GM12892 (cell line): Measurements from ENCODE around the gene MCCC1.
"Not testable (repeated sequence)": the region's sequence is repeated elsewhere in the genome, so short reads cannot be mapped to it uniquely, and the experiment has no call there.

Source experiments
- DNase-seq: peaks from one replicate; pipeline ENCODE4 v3.0.0; 2011; ENCODE audit not compliant: insufficient read length
- FAIRE-seq: peaks from 2 replicates; lab custom pipeline; 2011; peaks lifted over from hg19 to GRCh38; lab: Jason Lieb, UNC
- POLR2A ChIP-seq: IDR thresholded peaks from 2 replicates; pipeline ENCODE4 v1.6.1; 2011; ENCODE audit warnings: low read depth, low read length, control low read depth
- POLR2AphosphoS5 ChIP-seq: IDR thresholded peaks from 2 replicates; pipeline ENCODE4 v1.6.1; 2011; ENCODE audit warnings: low read depth, low read length, control low read depth
- TAF1 ChIP-seq: IDR thresholded peaks from 2 replicates; pipeline ENCODE4 v1.6.1; 2011; ENCODE audit warnings: low read depth, mild to moderate bottlenecking, control low read depth, low read length, borderline replicate concordance

Gene MCCC1

DNA sequence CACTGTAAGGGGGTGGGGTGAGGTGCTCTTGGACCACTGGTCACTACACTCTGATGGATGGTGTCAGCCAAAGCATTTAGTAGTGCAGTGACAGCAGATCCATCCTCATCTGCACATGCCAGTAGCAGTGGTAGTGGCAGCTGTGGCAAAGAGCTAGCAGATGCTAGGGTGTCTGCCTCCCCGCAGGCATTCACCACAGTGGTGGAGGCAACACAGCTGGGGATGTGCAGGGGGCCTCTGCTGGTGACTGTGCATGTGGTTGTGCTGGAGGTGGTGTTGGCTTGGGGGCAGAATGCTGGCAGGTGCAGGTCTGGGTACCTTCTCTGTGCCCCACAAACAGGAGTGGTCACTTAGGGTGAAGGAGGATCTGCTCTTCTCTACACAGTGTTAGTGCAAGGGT is 99.5 kb downstream of the MCCC1 start:
- TF ChIP-seq TAF1 (no peak), POLR2AphosphoS5 (no peak), POLR2A (no peak)
- no peak for FAIRE-seq
- DNase-seq = no peak

DNA sequence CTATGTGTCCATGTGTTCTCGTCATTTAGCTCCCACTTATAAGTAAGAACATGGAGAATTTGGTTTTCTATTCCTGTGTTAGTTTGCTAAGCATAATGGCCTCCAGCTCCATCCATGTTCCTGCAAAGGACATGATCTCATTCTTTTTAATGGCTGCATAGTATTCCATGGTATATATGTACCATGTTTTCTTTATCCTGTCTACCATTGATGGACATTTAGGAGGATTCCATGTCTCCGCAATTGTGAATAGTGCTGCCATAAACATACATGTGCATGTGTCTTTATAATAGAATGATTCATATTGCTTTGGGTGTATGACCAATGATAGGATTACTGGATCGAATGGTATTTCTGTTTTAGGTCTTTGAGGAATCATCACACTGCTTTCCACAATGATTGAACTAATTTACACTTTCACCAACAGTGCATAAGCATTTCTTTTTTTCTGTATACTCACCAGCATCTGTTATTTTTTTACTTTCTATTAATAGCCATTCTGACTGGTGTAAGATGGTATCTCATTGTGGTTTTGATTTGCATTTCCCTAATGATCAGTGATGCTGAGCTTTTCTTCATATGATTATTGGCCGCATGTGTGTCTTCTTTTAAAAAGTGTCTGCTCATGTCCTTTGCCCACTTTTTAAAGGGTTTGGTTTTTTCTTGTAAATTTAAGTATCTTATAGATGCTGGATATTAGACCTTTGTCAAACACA is 105.7 kb downstream of the MCCC1 start:
- not testable (repeated sequence) for DNase-seq, FAIRE-seq

DNA sequence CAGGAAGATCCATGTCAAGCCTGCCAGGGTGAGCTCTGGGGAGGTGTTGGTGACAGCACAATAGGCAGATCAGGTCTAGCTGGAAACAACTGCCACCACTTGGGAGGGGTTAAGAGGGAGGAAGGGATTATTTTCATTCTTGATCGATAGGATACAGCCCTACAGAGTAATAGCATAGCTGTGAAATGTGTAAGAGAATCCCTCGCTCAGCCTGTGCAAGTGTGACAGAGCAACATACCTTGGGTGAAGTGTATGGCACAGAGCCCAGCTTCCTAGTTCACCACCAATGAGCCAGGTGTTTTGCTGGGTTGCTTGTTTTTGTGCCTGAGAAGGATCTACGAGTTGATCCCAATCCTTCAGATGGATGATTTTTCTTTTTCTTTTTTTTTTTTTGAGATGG is 109.7 kb downstream of the MCCC1 start:
- FAIRE-seq (no peak), DNase-seq (no peak)
- TF ChIP-seq TAF1 (no peak), POLR2A (no peak), POLR2AphosphoS5 (no peak)

DNA sequence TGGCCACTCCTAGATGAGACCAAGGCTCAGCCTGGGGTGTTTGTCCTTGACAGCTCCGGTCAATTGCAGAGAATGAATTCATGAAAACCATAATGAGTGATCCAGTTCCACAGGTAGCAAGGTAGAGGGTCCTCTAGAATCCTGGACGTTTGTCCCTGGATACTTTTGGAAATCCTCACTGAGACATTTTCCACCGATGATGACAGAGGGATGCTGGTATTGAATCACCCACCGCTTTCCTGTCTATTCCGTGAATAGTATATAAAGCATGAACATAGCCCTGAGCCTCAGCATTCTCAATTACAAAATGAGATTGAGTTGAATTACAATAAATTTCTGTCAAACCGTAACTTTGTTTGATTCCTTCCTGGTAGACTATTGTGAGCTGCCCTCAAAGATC is 113.3 kb downstream of the MCCC1 start:
- no peak for DNase-seq
- FAIRE-seq = no peak
- no peak for TF ChIP-seq POLR2AphosphoS5

DNA sequence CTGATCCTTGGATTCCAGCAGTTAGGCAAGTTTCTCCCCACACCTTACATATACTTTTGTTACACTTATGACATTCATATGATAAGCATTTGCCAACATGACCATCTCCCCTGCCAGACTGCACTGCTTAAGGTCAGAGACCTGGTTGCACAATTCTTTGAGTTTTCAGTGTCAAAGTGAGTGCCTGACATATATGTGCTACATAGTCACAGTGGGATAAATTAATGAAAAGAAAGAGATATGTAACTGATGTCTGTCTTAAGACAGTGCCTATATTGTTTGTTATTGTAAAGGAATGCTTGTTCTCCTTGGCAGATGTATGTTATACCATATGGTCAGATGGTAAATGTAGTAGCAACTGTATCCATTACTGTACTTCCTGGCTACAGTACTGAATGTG is 115.4 kb downstream of the MCCC1 start:
- TF ChIP-seq TAF1 (no peak), POLR2AphosphoS5 (no peak), POLR2A (no peak)
- FAIRE-seq = no peak

DNA sequence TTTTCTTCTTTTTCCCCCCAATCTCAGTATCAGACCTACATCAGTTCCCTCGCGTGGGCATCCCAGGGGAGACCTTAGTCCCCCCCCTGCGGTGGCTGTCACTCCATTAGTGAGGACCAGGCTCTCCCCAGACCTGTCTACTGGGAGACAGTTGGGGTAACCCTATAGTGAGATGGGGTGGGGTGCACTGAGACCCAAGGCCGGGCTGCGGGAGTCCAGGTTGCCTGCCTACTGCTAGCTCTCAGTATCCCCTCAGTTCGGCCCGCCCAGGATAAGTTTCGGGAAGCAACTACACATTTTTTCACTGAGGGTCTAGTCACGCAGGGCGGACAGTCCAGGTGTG is 118.3 kb downstream of the MCCC1 start:
- TF ChIP-seq POLR2AphosphoS5 (no peak), TAF1 (no peak), POLR2A (no peak)
- FAIRE-seq = no peak

More for the DNA sequence above, 115.4 kb downstream of the MCCC1 start:
- no peak for DNase-seq

DNA sequence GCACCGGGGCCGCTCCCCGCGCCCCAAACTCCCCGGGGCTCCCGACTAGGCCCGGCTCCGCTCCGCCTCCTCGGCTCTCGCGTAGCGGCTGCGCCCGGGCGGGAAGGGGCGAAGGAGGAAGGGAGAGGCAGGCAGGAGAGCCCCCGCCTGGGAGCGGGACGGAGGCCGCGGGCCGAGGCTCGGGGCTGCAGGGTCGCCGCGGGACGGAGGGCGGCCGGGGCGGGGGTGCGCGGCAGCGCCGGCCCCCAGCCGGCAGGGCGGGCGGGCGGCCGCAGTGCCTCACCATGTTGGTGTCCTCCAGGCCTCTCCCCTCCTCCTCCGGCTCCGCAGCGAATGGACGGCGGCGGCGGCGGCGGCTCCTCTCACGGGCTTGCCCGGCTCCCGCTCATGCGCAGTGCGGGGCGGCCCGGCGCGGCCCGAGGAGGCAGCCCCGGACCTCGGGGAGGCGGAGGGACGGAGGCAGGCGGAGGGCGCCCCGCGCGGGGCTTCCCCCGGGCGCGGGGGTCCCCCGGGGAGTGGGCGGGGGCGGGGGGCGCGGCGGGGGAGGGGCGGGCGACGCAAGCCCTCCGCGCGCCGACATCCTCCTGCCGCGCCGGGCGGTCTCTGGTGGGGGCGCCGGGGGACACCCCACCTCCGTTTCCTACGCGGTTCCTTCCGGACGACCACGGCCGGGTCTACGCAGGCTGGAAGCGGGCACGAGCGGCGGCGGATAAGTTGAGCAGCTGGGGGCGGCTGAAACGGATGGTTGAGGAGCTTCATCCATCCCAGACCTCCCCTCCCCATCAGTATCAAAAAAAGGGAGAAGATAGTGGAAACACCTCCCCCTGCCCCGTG is 118.9 kb downstream of the MCCC1 start, which contains the start of gene DCUN1D1:
Gene DCUN1D1, minus strand, starts transcription at position 335 of the 834 bp plus-strand sequence. Its CDS starts 49 bp downstream, at position 286.
- peak; percentile 82 for FAIRE-seq
- peak; percentile 94 for DNase-seq
- TF ChIP-seq TAF1 (no peak), POLR2A (peak; percentile 70; the same call in 1 of the 2 replicates)

More for the DNA sequence above, 118.3 kb downstream of the MCCC1 start:
- no peak for DNase-seq

DNA sequence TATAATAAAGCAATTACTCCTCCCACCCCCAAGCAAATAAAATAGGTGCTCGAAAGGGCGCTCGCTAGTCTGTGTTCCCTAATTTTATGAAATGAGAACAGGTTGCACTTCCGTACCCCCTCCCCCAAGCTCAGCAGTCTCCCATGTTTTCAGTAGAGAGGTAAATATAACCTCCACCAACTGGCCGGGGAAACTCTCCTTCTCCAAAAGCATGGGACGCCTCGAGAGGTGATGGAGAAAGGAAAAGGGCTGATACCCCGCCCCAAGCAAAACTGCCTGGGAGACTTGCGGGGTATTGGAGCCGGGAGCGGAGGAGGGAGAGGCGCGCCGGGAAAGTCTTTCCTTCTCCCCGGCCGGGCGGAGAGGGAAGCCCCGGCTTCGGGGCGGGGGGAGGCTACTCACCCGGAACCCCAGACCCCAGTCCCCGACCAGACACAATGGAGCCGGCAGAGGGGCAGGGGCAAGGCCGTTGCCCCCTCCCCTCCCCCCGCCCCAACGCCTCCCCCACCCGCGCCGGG is 119.6 kb downstream of the MCCC1 start:
- DNase-seq (no peak), FAIRE-seq (peak; percentile 27)
- no peak for TF ChIP-seq POLR2AphosphoS5
- no peak for TF ChIP-seq TAF1
- TF ChIP-seq POLR2A = no peak

DNA sequence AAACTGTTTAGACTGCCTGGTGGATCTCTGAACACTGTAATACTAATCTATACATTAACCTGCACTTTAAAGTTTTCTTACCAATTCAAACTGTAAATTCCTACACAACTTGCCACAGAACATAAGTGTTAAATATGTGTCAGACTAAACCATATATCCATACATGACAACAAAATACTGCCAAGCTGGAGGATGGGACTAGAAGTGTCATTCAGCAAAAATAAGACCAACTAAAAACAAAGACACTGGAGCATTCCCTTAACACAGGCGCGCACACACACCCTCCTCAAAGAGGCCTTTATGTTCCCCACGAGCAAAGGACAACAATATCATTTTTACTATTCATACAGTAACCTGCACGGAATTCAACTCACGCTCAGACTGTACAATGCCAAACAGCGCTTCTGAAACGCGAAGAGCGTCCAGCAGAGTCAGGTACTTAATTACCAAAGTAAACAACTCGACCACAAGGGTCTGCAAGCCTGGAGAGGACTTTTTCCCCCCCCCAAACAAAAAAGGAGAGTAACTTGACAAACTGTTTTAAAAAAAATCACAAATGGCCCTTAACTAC is 120.1 kb downstream of the MCCC1 start:
- TF ChIP-seq TAF1 (no peak), POLR2A (no peak), POLR2AphosphoS5 (no peak)
- no peak for FAIRE-seq

DNA sequence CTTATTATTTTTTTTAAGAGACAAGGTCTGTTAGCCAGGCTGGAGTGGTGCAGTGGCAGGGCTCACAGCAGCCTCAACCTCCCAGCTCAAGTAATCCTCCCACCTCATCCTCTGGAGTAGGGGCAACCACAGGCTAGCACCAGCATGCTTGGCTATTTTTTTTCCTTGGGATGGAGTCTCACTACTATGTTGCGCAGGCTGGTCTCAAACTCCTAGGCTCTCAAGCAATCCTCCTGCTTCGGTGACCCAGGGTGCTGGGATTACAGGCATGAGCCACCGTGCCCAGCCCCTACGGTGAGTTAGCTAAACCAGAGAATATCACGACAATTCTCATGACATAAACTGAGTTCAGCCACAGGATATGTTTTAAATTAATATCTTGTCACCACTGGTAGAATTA is 120.9 kb downstream of the MCCC1 start:
- FAIRE-seq = no peak
- no peak for DNase-seq
- no peak for TF ChIP-seq TAF1
- TF ChIP-seq POLR2AphosphoS5 = no peak
- TF ChIP-seq POLR2A = no peak

More for the DNA sequence above, 120.1 kb downstream of the MCCC1 start:
- DNase-seq = no peak

DNA sequence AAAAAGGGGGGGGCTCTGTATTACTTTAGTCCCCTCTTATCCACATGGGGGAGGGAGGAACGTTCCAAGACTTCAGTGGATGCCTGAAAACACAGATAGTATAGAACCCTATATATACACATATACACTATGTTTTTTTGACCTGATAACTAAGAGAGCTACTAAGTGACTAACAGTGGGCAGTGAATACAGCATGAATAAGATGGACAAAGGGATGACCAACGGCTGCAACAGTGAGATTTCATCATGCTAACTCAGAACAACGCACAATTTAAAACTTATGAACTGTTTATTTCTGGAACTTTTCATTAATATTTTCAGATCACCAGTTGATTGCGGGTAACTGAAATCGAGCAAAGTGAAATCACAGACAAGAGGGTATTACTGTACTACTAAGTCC is 126.2 kb downstream of the MCCC1 start:
- DNase-seq (no peak), FAIRE-seq (no peak)
- TF ChIP-seq POLR2AphosphoS5 (no peak), TAF1 (no peak), POLR2A (no peak)

DNA sequence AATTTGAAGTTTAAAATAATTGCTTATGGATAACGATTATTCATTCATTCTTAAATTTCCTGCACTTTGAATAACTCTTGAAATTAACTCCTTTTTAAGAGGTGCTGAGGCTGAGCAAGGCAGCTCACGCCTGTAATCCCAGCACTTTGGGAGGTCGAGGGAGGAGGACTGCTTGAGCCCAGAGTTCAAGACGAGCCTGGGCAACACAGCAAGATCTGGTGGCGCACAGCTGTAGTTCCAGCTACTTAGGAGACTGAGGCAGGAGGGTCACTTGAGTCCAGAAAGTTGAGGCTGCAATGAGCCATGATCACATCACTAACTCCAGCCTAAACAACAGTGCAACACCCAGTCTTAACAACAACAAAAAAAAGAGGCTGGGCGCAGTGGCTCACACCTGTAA is 126.9 kb downstream of the MCCC1 start:
- no peak for TF ChIP-seq TAF1
- TF ChIP-seq POLR2A = no peak
- no peak for TF ChIP-seq POLR2AphosphoS5
- no peak for DNase-seq
- FAIRE-seq = no peak
